Measurements from ENCODE around the gene GOSR1.
"Not testable (repeated sequence)": the region's sequence is repeated elsewhere in the genome, so short reads cannot be mapped to it uniquely, and the experiment has no call there.

GOSR1 gene

DNA sequence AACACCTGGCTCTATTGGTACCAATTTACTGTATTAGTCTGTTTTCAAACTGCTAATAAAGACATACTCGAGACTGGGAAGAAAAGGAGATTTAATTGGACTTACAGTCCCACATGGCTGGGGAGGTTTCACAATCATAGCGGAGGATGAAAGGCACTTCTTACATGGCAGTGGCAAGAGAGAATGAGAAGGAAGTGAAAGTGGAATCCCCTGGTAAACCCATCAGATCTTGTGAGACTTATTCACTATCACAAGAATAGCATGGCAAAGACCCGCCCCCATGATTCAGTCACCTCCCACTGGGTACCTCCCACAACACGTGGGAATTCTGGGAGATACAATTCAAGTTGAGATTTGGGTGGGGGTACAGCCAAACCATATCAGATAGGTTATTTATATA lies 22.6 kb upstream of the GOSR1 start:
- TF ChIP-seq SNAI2 (CRISPR knock-in tag; IDR thresholded peaks at IDR 0.05) (no peak), OSR1 (CRISPR knock-in tag; IDR thresholded peaks at IDR 0.05) (no peak), ESRRG (CRISPR knock-in tag; IDR thresholded peaks at IDR 0.05) (no peak), CSDC2 (CRISPR knock-in tag; IDR thresholded peaks at IDR 0.05) (no peak), ZNF70 (CRISPR knock-in tag; IDR thresholded peaks at IDR 0.05) (no peak)
- TF ChIP-seq, protein P1, sequence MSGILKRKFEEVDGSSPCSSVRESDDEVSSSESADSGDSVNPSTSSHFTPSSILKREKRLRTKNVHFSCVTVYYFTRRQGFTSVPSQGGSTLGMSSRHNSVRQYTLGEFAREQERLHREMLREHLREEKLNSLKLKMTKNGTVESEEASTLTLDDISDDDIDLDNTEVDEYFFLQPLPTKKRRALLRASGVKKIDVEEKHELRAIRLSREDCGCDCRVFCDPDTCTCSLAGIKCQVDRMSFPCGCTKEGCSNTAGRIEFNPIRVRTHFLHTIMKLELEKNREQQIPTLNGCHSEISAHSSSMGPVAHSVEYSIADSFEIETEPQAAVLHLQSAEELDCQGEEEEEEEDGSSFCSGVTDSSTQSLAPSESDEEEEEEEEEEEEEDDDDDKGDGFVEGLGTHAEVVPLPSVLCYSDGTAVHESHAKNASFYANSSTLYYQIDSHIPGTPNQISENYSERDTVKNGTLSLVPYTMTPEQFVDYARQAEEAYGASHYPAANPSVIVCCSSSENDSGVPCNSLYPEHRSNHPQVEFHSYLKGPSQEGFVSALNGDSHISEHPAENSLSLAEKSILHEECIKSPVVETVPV (CRISPR knock-in tag; IDR thresholded peaks at IDR 0.05): no peak
- no peak for ATAC-seq

DNA sequence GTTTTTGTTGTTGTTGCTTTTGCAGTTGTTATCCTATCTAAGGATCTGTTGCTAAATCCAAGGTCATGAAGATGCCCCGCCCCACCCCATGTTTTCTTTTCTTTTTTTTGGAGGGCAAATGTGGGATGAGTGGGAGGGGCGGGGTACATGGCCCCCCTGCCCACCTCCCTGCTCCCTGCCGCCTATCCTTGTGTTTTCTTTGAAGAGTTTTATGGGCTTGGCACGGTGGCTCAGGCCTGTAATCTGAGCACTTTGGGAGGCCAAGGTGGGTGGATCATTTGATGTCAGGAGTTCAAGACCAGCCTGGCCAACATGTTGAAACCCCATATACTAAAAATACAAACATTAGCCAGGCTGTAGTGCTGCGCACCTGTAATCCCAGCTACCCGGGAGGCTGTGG lies 18.8 kb upstream of the GOSR1 start:
- TF ChIP-seq, protein P2, sequence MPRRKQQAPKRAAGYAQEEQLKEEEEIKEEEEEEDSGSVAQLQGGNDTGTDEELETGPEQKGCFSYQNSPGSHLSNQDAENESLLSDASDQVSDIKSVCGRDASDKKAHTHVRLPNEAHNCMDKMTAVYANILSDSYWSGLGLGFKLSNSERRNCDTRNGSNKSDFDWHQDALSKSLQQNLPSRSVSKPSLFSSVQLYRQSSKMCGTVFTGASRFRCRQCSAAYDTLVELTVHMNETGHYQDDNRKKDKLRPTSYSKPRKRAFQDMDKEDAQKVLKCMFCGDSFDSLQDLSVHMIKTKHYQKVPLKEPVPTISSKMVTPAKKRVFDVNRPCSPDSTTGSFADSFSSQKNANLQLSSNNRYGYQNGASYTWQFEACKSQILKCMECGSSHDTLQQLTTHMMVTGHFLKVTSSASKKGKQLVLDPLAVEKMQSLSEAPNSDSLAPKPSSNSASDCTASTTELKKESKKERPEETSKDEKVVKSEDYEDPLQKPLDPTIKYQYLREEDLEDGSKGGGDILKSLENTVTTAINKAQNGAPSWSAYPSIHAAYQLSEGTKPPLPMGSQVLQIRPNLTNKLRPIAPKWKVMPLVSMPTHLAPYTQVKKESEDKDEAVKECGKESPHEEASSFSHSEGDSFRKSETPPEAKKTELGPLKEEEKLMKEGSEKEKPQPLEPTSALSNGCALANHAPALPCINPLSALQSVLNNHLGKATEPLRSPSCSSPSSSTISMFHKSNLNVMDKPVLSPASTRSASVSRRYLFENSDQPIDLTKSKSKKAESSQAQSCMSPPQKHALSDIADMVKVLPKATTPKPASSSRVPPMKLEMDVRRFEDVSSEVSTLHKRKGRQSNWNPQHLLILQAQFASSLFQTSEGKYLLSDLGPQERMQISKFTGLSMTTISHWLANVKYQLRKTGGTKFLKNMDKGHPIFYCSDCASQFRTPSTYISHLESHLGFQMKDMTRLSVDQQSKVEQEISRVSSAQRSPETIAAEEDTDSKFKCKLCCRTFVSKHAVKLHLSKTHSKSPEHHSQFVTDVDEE (CRISPR knock-in tag; IDR thresholded peaks at IDR 0.05): no peak
- TF ChIP-seq, protein P1 (CRISPR knock-in tag; IDR thresholded peaks at IDR 0.05): no peak
- TF ChIP-seq PPARA (CRISPR knock-in tag; IDR thresholded peaks at IDR 0.05; ENCODE audit: borderline replicate concordance) (no peak), OSR1 (CRISPR knock-in tag; IDR thresholded peaks at IDR 0.05) (no peak), PATZ1 (CRISPR knock-in tag; IDR thresholded peaks at IDR 0.05; ENCODE audit: borderline replicate concordance) (no peak), ZFP3 (CRISPR knock-in tag; IDR thresholded peaks at IDR 0.05) (no peak), ZNF70 (CRISPR knock-in tag; IDR thresholded peaks at IDR 0.05) (no peak), ARNTL (CRISPR knock-in tag; IDR thresholded peaks at IDR 0.05; ENCODE audit: borderline replicate concordance, low read depth) (no peak), BACH2 (CRISPR knock-in tag; IDR thresholded peaks at IDR 0.05; ENCODE audit: borderline replicate concordance) (no peak), CSDC2 (CRISPR knock-in tag; IDR thresholded peaks at IDR 0.05) (no peak), ESRRG (CRISPR knock-in tag; IDR thresholded peaks at IDR 0.05) (no peak), ZNF565 (CRISPR knock-in tag; conservative IDR thresholded peaks at IDR 0.05; ENCODE audit: low read depth) (no peak), CREB5 (CRISPR knock-in tag; IDR thresholded peaks at IDR 0.05; ENCODE audit: low read depth) (no peak)
- TF ChIP-seq, protein P3, sequence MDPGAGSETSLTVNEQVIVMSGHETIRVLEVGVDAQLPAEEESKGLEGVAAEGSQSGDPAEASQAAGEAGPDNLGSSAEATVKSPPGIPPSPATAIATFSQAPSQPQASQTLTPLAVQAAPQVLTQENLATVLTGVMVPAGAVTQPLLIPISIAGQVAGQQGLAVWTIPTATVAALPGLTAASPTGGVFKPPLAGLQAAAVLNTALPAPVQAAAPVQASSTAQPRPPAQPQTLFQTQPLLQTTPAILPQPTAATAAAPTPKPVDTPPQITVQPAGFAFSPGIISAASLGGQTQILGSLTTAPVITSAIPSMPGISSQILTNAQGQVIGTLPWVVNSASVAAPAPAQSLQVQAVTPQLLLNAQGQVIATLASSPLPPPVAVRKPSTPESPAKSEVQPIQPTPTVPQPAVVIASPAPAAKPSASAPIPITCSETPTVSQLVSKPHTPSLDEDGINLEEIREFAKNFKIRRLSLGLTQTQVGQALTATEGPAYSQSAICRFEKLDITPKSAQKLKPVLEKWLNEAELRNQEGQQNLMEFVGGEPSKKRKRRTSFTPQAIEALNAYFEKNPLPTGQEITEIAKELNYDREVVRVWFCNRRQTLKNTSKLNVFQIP (CRISPR knock-in tag; IDR thresholded peaks at IDR 0.05; ENCODE audit: borderline replicate concordance, low read depth): no peak
- no peak for ATAC-seq

GRCh38 chr17:30458797-30459413 lies 18.3 kb upstream of the GOSR1 start:
- not testable (repeated sequence) for ATAC-seq

- no peak for ATAC-seq
- TF ChIP-seq ARNTL (CRISPR knock-in tag; IDR thresholded peaks at IDR 0.05; ENCODE audit: borderline replicate concordance, low read depth): no peak
- no peak for TF ChIP-seq CREB5 (CRISPR knock-in tag; IDR thresholded peaks at IDR 0.05; ENCODE audit: low read depth)
- TF ChIP-seq ZC3H10 (CRISPR knock-in tag; IDR thresholded peaks at IDR 0.05): no peak
- TF ChIP-seq, protein P3 (CRISPR knock-in tag; IDR thresholded peaks at IDR 0.05; ENCODE audit: borderline replicate concordance, low read depth): no peak
- TF ChIP-seq BACH2 (CRISPR knock-in tag; IDR thresholded peaks at IDR 0.05; ENCODE audit: borderline replicate concordance): no peak
- no peak for TF ChIP-seq ZNF8 (CRISPR knock-in tag; IDR thresholded peaks at IDR 0.05)
- TF ChIP-seq RARB (CRISPR knock-in tag; IDR thresholded peaks at IDR 0.05): no peak
These were observed 8.7 kb upstream of the GOSR1 start for GRCh38 chr17:30468465-30468864.

All from SK-N-SH treated with all-trans-retinoic acid at 6 μM for 48 hours (cell line).